ENCODE results near the gene RYR3.

Gene RYR3

DNA sequence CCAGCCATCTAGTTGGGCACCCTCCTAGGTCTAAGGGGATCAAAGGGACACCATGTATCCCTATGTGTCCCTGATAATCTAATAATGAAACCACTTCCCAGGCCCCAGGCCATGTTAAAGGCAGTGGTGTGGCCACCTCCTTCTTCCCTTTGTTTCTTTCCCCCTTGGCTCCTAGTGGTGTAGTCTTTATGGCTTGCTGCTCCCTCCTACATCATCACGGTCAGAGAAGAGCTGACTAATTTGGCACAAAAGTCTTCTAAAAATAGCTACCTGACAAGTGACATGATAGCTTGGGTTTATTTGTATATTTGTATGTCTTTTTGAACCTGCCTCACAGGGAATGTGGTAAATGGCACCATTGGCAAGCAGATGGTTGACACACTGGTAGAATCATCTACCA lies 526.5 kb downstream of the RYR3 start:
- no peak for DNase-seq (ENCODE audit: low read depth)
- TF ChIP-seq, protein P1, sequence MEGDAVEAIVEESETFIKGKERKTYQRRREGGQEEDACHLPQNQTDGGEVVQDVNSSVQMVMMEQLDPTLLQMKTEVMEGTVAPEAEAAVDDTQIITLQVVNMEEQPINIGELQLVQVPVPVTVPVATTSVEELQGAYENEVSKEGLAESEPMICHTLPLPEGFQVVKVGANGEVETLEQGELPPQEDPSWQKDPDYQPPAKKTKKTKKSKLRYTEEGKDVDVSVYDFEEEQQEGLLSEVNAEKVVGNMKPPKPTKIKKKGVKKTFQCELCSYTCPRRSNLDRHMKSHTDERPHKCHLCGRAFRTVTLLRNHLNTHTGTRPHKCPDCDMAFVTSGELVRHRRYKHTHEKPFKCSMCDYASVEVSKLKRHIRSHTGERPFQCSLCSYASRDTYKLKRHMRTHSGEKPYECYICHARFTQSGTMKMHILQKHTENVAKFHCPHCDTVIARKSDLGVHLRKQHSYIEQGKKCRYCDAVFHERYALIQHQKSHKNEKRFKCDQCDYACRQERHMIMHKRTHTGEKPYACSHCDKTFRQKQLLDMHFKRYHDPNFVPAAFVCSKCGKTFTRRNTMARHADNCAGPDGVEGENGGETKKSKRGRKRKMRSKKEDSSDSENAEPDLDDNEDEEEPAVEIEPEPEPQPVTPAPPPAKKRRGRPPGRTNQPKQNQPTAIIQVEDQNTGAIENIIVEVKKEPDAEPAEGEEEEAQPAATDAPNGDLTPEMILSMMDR (IDR thresholded peaks at IDR 0.05; ENCODE audit: insufficient read depth, low read depth, low read length, missing control alignments): no peak
- H3K4me3 ChIP-seq (ENCODE audit: low read length): no peak overlapping the region

DNA sequence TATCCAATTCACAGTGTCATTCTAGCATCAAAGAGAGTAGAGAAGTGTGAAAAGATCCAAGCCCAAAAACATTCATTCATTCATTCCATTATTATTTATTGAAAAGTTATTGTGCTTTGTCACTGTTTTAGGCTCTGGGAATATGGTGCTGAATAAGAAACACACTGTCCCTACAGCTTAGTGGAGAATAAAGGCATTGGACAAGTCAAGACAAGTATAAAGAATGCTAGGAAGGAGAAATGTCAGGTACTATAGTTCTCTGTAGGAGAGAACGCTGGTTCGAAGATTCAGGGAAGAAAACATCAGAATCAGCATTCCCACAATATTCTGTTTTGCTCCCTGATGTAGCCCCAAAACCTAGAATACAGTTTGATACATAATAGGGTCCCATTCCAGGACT lies 528.8 kb downstream of the RYR3 start:
- TF ChIP-seq, protein P1 (IDR thresholded peaks at IDR 0.05; ENCODE audit: insufficient read depth, low read depth, low read length, missing control alignments): no peak
- no peak overlapping the region for H3K4me3 ChIP-seq (ENCODE audit: low read length)
- peak; percentile 51 for DNase-seq (ENCODE audit: low read depth)

DNA sequence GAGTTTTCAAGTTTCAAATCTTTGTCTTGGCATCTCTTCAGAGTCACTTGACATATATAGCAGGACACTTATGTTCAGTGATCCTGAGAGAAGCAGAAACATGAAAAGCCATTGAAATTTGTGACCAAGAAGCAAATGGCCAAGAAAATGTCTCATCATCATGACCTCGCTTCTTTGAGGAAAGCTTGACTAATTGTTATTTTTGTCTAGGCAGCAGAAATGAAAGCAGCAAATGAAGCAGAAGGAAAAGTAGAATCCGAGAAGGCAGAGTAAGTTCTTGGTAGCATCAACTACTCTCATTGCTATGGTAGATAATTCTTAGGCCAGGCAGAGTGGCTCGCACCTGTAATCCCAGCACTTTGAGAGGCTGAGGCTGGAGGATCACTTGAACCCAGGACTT lies 529.8 kb downstream of the RYR3 start:
- TF ChIP-seq, protein P1 (IDR thresholded peaks at IDR 0.05; ENCODE audit: insufficient read depth, low read depth, low read length, missing control alignments): no peak

DNA sequence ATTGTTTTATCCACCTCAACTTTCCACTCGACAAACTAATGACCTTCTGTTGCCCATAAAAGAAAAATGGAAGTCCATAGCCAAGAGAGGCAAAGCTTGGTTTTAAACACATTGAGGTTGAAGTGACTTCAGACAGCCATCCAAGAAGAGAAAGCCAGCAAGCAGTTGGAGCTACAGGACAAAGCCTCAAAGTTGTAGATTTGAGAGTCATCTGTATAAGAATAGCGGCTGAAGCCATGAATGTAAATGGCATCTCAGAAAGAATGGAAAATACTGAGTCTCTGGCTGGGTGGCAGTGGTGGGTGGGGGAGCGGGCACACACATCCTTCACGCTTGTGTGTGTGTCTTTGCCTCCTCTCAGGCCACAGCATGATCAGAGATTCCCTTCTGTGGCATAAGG lies 533.4 kb downstream of the RYR3 start:
- no peak for DNase-seq (ENCODE audit: low read depth)
- no peak overlapping the region for H3K4me3 ChIP-seq (ENCODE audit: low read length)
- TF ChIP-seq, protein P1 (IDR thresholded peaks at IDR 0.05; ENCODE audit: insufficient read depth, low read depth, low read length, missing control alignments): no peak

More for the DNA sequence above, 529.8 kb downstream of the RYR3 start:
- DNase-seq (ENCODE audit: low read depth): no peak
- H3K4me3 ChIP-seq (ENCODE audit: low read length): no peak overlapping the region

DNA sequence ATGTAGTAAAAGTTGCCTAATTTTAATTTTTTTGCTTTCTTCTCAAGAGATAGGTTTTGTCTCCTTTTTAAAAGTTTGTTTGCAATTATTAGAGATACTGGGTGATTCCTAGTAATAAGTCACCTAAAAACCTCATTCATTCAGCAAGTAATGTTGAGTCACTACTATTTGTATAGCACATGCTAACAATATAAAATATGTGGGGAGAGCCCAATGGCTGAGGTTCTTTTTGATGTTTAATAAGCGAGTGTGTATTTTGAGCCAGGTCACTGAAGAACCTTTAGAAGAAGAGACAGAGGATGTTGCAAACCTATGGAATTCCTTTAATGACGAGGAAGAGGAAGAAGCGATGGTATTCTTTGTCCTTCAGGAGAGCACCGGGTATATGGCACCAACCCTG lies 533.8 kb downstream of the RYR3 start:
- peak; percentile 15 for DNase-seq (ENCODE audit: low read depth)
- no peak overlapping the region for H3K4me3 ChIP-seq (ENCODE audit: low read length)
- TF ChIP-seq, protein P1 (IDR thresholded peaks at IDR 0.05; ENCODE audit: insufficient read depth, low read depth, low read length, missing control alignments): no peak

DNA sequence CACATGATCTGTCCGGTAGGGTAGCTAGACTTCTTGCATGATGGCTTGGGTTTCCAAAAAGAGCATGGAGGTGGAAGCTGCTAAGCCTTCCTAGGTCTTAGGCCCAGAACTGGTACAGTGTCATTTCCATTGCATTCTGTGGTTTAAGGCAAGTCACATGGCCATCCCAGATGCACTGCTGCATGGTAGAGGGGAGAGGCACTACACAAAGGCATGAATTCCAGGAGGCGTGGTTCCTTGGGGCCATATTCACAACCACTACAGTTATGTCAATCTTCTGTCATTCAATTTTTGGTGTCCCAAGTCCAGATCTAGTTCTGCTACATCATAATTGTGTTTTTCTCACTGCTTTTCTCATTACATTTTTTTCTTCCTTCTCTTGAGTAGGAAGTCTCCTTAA lies 535.4 kb downstream of the RYR3 start:
- H3K4me3 ChIP-seq (ENCODE audit: low read length): no peak overlapping the region
- DNase-seq (ENCODE audit: low read depth): peak; percentile 15
- TF ChIP-seq, protein P1 (IDR thresholded peaks at IDR 0.05; ENCODE audit: insufficient read depth, low read depth, low read length, missing control alignments): no peak

DNA sequence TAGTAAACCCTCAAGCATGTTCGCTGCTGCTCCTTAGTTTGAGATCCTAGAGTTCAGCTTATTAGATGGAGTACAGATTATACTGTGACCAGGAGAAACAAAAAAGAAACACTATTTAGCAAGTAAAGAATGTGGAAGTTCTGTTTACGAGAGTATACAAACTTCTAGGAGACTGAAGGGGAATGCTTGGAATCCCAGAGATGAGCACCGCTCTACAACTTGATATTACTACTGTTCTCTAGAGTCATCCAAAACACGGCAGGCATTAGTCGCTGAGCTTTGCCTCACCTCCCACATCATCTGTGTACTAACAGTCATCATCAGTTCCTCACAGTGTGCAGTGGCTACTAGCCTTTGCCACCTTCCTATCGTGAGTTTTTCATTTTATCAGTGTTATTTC lies 536.1 kb downstream of the RYR3 start:
- TF ChIP-seq, protein P1 (IDR thresholded peaks at IDR 0.05; ENCODE audit: insufficient read depth, low read depth, low read length, missing control alignments): no peak
- DNase-seq (ENCODE audit: low read depth): no peak

More for the DNA sequence above, 536.1 kb downstream of the RYR3 start:
- H3K4me3 ChIP-seq (ENCODE audit: low read length): no peak overlapping the region

All from epithelial cell of esophagus (primary cell).